Activated naive CD4-positive, alpha-beta T cell treated with Interleukin-2 at 50 U/mL for 16 hours (primary cell): ENCODE results near the gene AMACR.
"Not testable (repeated sequence)": the region's sequence is repeated elsewhere in the genome, so short reads cannot be mapped to it uniquely, and the experiment has no call there.

ENCODE experiments used
- DNase-seq: peaks from one replicate; pipeline ENCODE4 v3.0.0-alpha.2; 2020

AMACR gene

GRCh38 chr5:33964132-33964700 is 43.6 kb downstream of the AMACR start:
- DNase-seq: no peak

GRCh38 chr5:33958176-33958575 is 49.7 kb downstream of the AMACR start:
- no peak for DNase-seq

- no peak for DNase-seq
These were observed 50.2 kb downstream of the AMACR start for GRCh38 chr5:33957577-33958150.

GRCh38 chr5:33952175-33952574 is 55.7 kb downstream of the AMACR start:
- not testable (repeated sequence) for DNase-seq

GRCh38 chr5:33944543-33945132 is 63.2 kb downstream of the AMACR start:
- no peak for DNase-seq

GRCh38 chr5:33941090-33941489 is 66.8 kb downstream of the AMACR start:
- DNase-seq: no peak

- no peak for DNase-seq
These were observed 68.1 kb downstream of the AMACR start for GRCh38 chr5:33939556-33940262.

GRCh38 chr5:33938881-33939280 is 69.0 kb downstream of the AMACR start:
- DNase-seq: no peak

- DNase-seq: no peak
These were observed 69.4 kb downstream of the AMACR start for GRCh38 chr5:33938507-33938796.

- DNase-seq: no peak
These were observed 69.9 kb downstream of the AMACR start for GRCh38 chr5:33937707-33938506.

GRCh38 chr5:33937017-33937706 is 70.7 kb downstream of the AMACR start:
- no peak for DNase-seq

- no peak for DNase-seq
These were observed 71.4 kb downstream of the AMACR start, which contains the start of gene RXFP3 for GRCh38 chr5:33936381-33937016. Gene RXFP3 (plus strand): TSS chr5:33936386. CDS start chr5:33936741, 355 bp downstream.
